ENCODE data around the gene SLC2A14.
"Not testable (repeated sequence)": the region's sequence is repeated elsewhere in the genome, so short reads cannot be mapped to it uniquely, and the experiment has no call there.

SLC2A14 gene

DNA sequence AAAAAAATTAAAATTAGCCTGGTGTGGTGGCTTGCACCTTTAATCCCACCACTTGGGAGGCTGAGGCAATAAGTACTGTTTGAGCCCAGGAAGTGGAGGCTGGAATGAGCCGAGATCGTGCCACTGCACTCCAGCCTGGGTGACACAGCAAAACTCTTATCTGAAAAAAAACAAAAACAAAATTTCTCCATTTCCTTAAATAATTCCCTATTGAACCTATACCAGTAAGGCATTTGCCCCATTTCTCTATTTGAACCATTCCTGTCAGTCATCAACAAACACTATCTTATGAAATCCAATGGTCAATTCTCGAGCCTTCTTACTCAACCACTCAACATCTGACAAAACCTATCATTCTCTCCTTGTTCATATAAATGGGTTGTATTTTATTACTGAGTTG is 14.7 kb downstream of the SLC2A14 start:
- DNase-seq (ENCODE audit: low read depth in 1 of 2, low spot score in 1 of 2) = no peak
- no peak for TF ChIP-seq JUND (IDR thresholded peaks at IDR 0.05; ENCODE audit: low read depth)
- in situ Hi-C loops (cut with HindIII; ENCODE audit: low pct_unique_long_range_greater_than_20kb, low sequenced_read_pairs) = no loop called here

- DNase-seq (ENCODE audit: low read depth in 1 of 2, low spot score in 1 of 2) = no peak
- no peak for TF ChIP-seq JUND (IDR thresholded peaks at IDR 0.05; ENCODE audit: low read depth)
- in situ Hi-C loops (cut with HindIII; ENCODE audit: low pct_unique_long_range_greater_than_20kb, low sequenced_read_pairs) = no loop called here
These were observed 16.2 kb downstream of the SLC2A14 start for GRCh38 chr12:7856516-7856915.

DNA sequence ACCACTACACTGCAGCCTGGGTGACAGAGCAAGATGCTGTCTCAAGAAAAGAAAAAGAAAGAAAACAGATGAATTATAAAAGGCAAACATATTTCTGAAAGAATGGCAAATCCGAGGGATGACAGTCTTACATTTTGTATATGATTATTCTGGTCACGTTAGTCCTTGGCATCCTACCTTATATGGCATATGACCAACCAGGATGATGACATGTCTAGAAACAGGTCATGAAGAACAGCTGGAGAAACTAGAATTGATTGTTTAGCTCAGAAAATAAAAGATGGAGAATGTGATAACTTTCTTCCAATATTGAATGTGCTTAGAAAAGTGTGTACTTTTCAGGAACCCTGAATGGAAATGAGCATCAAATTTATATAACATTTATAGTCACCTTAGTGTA is 19.2 kb downstream of the SLC2A14 start:
- peak in 1 of 2 experiments; percentile 2 for DNase-seq (ENCODE audit: low read depth in 1 of 2, low spot score in 1 of 2)
- TF ChIP-seq JUND (IDR thresholded peaks at IDR 0.05; ENCODE audit: low read depth) = no peak
- in situ Hi-C loops (cut with HindIII; ENCODE audit: low pct_unique_long_range_greater_than_20kb, low sequenced_read_pairs) = no loop called here

- DNase-seq (ENCODE audit: low read depth in 1 of 2, low spot score in 1 of 2); in situ Hi-C loops (cut with HindIII; ENCODE audit: low pct_unique_long_range_greater_than_20kb, low sequenced_read_pairs): not testable (repeated sequence)
These were observed 21.1 kb downstream of the SLC2A14 start for GRCh38 chr12:7851622-7852081.

GRCh38 chr12:7850099-7850498 is 22.6 kb downstream of the SLC2A14 start:
- in situ Hi-C loops (cut with HindIII; ENCODE audit: low pct_unique_long_range_greater_than_20kb, low sequenced_read_pairs) = not testable (repeated sequence)

GRCh38 chr12:7848098-7848422 is 24.7 kb downstream of the SLC2A14 start:
- DNase-seq (ENCODE audit: low read depth in 1 of 2, low spot score in 1 of 2); in situ Hi-C loops (cut with HindIII; ENCODE audit: low pct_unique_long_range_greater_than_20kb, low sequenced_read_pairs): not testable (repeated sequence)

More at GRCh38 chr12:7850099-7850498, 22.6 kb downstream of the SLC2A14 start:
- DNase-seq (ENCODE audit: low read depth in 1 of 2, low spot score in 1 of 2) = not testable (repeated sequence)

DNA sequence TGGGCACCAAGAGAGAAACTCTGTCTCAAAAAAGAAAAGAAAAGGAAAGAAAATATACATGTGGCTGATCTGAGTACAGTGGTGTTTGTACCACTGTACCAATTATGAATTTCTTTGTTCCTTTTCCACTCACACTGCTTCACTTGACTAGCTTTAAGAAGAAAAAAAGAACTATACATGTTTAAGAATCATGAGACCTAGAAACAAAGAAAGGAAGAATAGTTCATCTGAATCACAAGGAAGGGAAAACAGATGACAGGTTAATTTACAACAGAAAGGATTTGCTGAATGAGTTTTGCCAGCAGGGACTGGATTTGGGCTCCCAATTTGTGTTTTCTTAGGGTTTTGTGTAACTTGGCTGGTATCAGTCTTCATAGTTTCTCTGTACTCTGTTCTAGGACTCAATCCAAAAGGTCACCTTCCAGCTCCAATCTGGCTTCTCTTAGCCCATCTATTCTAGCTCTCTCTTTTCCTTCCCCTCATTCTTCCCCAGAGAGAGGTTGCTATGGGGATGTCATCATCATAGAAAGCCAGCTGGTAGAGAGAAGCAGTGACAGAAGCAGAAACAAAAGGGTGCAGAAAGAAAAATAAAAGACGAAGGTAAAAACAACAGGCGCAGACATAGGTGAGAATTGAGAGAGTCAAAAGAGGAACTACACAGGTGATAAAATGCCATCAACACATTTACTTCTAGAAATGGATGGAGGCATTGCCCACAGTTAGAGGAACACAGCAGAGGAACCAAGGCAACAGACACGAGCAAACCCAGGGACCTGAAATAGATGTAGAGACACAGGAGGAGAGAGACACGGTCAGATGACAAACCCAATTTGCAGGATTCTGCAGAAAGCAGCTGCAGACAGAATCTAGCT is 25.3 kb downstream of the SLC2A14 start:
- DNase-seq (ENCODE audit: low read depth in 1 of 2, low spot score in 1 of 2); in situ Hi-C loops (cut with HindIII; ENCODE audit: low pct_unique_long_range_greater_than_20kb, low sequenced_read_pairs): not testable (repeated sequence)

DNA sequence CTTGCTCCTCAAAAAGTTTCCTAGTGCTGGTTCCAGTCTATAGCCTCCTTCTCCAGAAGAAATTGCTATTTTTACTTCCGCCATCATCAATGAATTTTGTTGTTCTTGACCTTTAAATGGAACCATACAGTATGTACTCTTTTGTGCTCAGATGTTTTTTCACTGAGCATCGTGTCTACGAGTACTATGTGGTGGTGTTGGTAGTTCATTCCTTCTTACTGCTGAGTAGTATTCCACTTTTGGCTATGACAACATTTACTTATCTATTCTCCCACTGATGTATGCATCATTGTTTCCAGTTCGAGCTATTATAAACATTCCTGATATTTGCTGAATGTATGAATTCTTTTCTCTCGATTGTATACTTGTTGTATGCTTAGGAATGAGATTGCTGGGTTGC is 28.6 kb downstream of the SLC2A14 start:
- in situ Hi-C loops (cut with HindIII; ENCODE audit: low pct_unique_long_range_greater_than_20kb, low sequenced_read_pairs) = no loop called here

DNA sequence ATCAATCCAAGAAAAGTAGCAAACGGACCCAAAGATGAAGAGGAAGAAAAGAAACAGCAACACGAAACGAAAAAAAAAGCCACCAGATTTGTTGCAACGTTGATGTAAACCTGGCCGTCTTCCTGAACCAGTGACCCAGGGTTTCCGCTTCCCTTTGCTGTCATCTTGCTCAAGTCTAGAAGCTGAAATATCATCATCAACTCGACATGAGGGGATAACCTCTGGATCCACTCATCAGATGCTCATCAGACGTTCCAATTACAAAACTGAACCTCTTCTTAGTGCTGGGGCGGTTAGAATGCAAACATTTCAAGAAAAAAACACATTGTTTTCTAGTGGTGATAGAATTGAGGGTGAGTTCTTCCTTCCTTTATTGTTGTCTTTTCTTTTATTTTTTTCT is 29.1 kb downstream of the SLC2A14 start:
- DNase-seq (ENCODE audit: low read depth in 1 of 2, low spot score in 1 of 2); in situ Hi-C loops (cut with HindIII; ENCODE audit: low pct_unique_long_range_greater_than_20kb, low sequenced_read_pairs): not testable (repeated sequence)

More for the DNA sequence above, 28.6 kb downstream of the SLC2A14 start:
- no peak for TF ChIP-seq JUND (IDR thresholded peaks at IDR 0.05; ENCODE audit: low read depth)
- DNase-seq (ENCODE audit: low read depth in 1 of 2, low spot score in 1 of 2) = no peak

- DNase-seq (ENCODE audit: low read depth in 1 of 2, low spot score in 1 of 2); in situ Hi-C loops (cut with HindIII; ENCODE audit: low pct_unique_long_range_greater_than_20kb, low sequenced_read_pairs): not testable (repeated sequence)
These were observed 29.6 kb downstream of the SLC2A14 start for GRCh38 chr12:7843149-7843548.

GRCh38 chr12:7842444-7842843 is 30.3 kb downstream of the SLC2A14 start:
- in situ Hi-C loops (cut with HindIII; ENCODE audit: low pct_unique_long_range_greater_than_20kb, low sequenced_read_pairs); DNase-seq (ENCODE audit: low read depth in 1 of 2, low spot score in 1 of 2): not testable (repeated sequence)

DNA sequence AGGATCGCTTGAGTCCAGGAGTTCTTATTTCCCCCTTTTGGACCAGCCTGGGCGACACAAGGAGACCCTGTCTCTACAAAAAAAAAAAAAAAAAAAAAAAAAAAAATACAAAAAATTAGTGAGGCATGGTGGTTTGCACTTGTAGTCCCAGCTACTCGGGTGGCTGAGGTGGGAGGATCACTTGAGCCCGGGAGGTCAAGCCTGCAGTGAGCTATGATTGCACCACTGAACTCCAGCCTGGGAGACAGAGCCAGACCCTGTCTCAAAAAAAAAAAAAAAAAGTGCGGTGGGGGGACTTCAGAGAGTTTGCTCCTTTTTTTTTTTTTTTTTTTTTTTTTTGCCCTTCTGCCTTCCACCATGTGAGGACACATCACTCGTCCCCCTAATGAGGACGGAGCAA is 32.9 kb downstream of the SLC2A14 start:
- DNase-seq (ENCODE audit: low read depth in 1 of 2, low spot score in 1 of 2); in situ Hi-C loops (cut with HindIII; ENCODE audit: low pct_unique_long_range_greater_than_20kb, low sequenced_read_pairs): not testable (repeated sequence)

- in situ Hi-C loops (cut with HindIII; ENCODE audit: low pct_unique_long_range_greater_than_20kb, low sequenced_read_pairs); DNase-seq (ENCODE audit: low read depth in 1 of 2, low spot score in 1 of 2): not testable (repeated sequence)
These were observed 33.5 kb downstream of the SLC2A14 start for GRCh38 chr12:7839226-7839625.

- TF ChIP-seq JUND (IDR thresholded peaks at IDR 0.05; ENCODE audit: low read depth) = no peak
- in situ Hi-C loops (cut with HindIII; ENCODE audit: low pct_unique_long_range_greater_than_20kb, low sequenced_read_pairs) = no loop called here
- no peak for DNase-seq (ENCODE audit: low read depth in 1 of 2, low spot score in 1 of 2)
These were observed 35.3 kb downstream of the SLC2A14 start for GRCh38 chr12:7837366-7837765.

Measured in T47D (cell line).